H1 (cell line): ENCODE results near the gene ECE2. TPM values are rescaled to one million over a fixed set of nuclear protein-coding genes. Genes with fewer than 3 reads are reported as not detected.

Experiments used
- CTCF ChIA-PET: fragments of 300-600 bp; sonication (Branson Sonifier 250); formaldehyde crosslinking; loops from one replicate; lab custom pipeline; 2021; ENCODE audit not compliant: partially characterized antibody; lab: Charles Lee
- POLR2A ChIA-PET: fragments of 300-600 bp; sonication (Branson Sonifier 250); formaldehyde crosslinking; loops from one replicate; lab custom pipeline; 2021; ENCODE audit warnings: inconsistent platforms; ENCODE audit not compliant: partially characterized antibody; lab: Charles Lee
- DNase-seq, 2 experiments: peaks; one replicate each; pipeline versions ENCODE4 v3.0.0 to v3.0.0-alpha.2; 2010 to 2022; ENCODE audit warnings: low spot score in 2 of 2, low read depth in 1 of 2, mixed read lengths in 1 of 2
- FAIRE-seq: peaks from 2 replicates; lab custom pipeline; 2011; peaks lifted over from hg19 to GRCh38; lab: Jason Lieb, UNC
- H2AFZ ChIP-seq: 2 replicates; pipeline ENCODE4 v1.8.1; 2012; ENCODE audit warnings: low read length, inconsistent platforms
- H2AK5ac ChIP-seq: 2 replicates; pipeline ENCODE4 v1.6.1; 2013; ENCODE audit warnings: low read depth, low read length
- H2BK120ac ChIP-seq: replicated peaks from 2 replicates; pipeline ENCODE3; 2013; ENCODE audit warnings: low read depth, low read length, inconsistent platforms
- H2BK12ac ChIP-seq: 2 replicates; pipeline ENCODE4 v1.6.1; 2013; ENCODE audit warnings: low read depth, low read length
- H2BK15ac ChIP-seq: 2 replicates; pipeline ENCODE4 v1.6.1; 2013; ENCODE audit warnings: low read length
- H2BK20ac ChIP-seq: 2 replicates; pipeline ENCODE4 v1.6.1; 2013; ENCODE audit warnings: low read length
- H2BK5ac ChIP-seq: 2 replicates; pipeline ENCODE4 v1.6.1; 2013; ENCODE audit warnings: low read depth, low read length
- H3K14ac ChIP-seq: 2 replicates; pipeline ENCODE4 v1.6.1; 2013; ENCODE audit warnings: inconsistent platforms; ENCODE audit not compliant: insufficient read length
- H3K18ac ChIP-seq: 2 replicates; pipeline ENCODE4 v1.6.1; 2013; ENCODE audit warnings: low read length; ENCODE audit errors: extremely low read depth
- H3K23ac ChIP-seq: 2 replicates; pipeline ENCODE4 v1.6.1; 2013; ENCODE audit warnings: inconsistent platforms; ENCODE audit not compliant: insufficient read length
- H3K23me2 ChIP-seq: 2 replicates; pipeline ENCODE4 v1.6.1; 2013; ENCODE audit warnings: low read depth, low read length
- H3K27ac ChIP-seq: 2 replicates; pipeline ENCODE4 v1.6.1; 2011; ENCODE audit warnings: low read depth, low read length, inconsistent platforms
- H3K27me3 ChIP-seq, 4 experiments: replicated peaks in 1 of 4; 1 replicate in 1 of 4; 2 replicates in 3 of 4; pipeline versions ENCODE4 v1.6.1 to v1.8.1; 2011 to 2013; ENCODE audit warnings: low read length in 3 of 4, mild to moderate bottlenecking in 3 of 4, inconsistent platforms in 2 of 4, mixed read lengths in 2 of 4, moderate library complexity in 1 of 4; ENCODE audit not compliant: control insufficient read depth in 3 of 4, insufficient read depth in 3 of 4; ENCODE audit errors: extremely low read depth in 1 of 4
- H3K36me3 ChIP-seq, 4 experiments: 2 replicates each; pipeline versions ENCODE4 v1.6.1 to v1.8.1; 2011 to 2013; ENCODE audit warnings: mild to moderate bottlenecking in 4 of 4, low read length in 3 of 4, moderate library complexity in 2 of 4, control low read depth in 1 of 4, inconsistent platforms in 1 of 4; ENCODE audit not compliant: insufficient read depth in 4 of 4, control insufficient read depth in 2 of 4
- H3K4ac ChIP-seq: replicated peaks from 2 replicates; pipeline ENCODE3; 2013; ENCODE audit warnings: low read length, low read depth, mixed read lengths, inconsistent platforms; ENCODE audit not compliant: insufficient read length
- H3K4me1 ChIP-seq, 4 experiments: replicated peaks in 1 of 4; 1 replicate in 1 of 4; 2 replicates in 3 of 4; pipeline versions ENCODE4 v1.6.1 to v1.8.1; 2011 to 2013; ENCODE audit warnings: low read length in 3 of 4, inconsistent platforms in 2 of 4, mixed read lengths in 1 of 4; ENCODE audit not compliant: insufficient read depth in 4 of 4, control insufficient read depth in 3 of 4
- H3K4me2 ChIP-seq, 2 experiments: 2 replicates each; pipeline versions ENCODE4 v1.6.1 to v1.8.1; 2011 to 2013; ENCODE audit warnings: low read depth in 2 of 2, low read length in 2 of 2, control low read depth in 1 of 2, inconsistent platforms in 1 of 2, mild to moderate bottlenecking in 1 of 2; ENCODE audit not compliant: insufficient read depth in 1 of 2
- H3K4me3 ChIP-seq, 4 experiments: fragments of 200-600, 300-600 bp in 1 of 4; sonication (generic), shearing (Covaris generic), sonication (Bioruptor Twin) in 1 of 4; 2 replicates each; pipeline versions ENCODE4 v1.5.1 to v1.8.1; 2011 to 2016; ENCODE audit warnings: low read length in 4 of 4, low read depth in 3 of 4, control low read depth in 2 of 4, inconsistent platforms in 2 of 4, mild to moderate bottlenecking in 2 of 4, mixed read lengths in 1 of 4, moderate library complexity in 1 of 4; ENCODE audit not compliant: insufficient read depth in 2 of 4; ENCODE audit errors: extremely low read depth in 1 of 4
- H3K56ac ChIP-seq: replicated peaks from 2 replicates; pipeline ENCODE3; 2013; ENCODE audit warnings: low read depth, mild to moderate bottlenecking, mixed read lengths, low read length, inconsistent platforms; ENCODE audit not compliant: insufficient read length
- H3K79me1 ChIP-seq: 2 replicates; pipeline ENCODE4 v1.6.1; 2013; ENCODE audit warnings: low read depth, low read length, control low read depth
- H3K79me2 ChIP-seq, 2 experiments: 2 replicates each; pipeline versions ENCODE4 v1.6.1 to v1.8.1; 2012 to 2013; ENCODE audit warnings: low read length in 2 of 2, mild to moderate bottlenecking in 2 of 2, inconsistent platforms in 1 of 2; ENCODE audit not compliant: insufficient read depth in 2 of 2, control insufficient read depth in 1 of 2
- H3K9ac ChIP-seq, 4 experiments: replicated peaks in 1 of 4; 1 replicate in 1 of 4; 2 replicates in 3 of 4; pipeline versions ENCODE4 v1.6.1 to v1.8.1; 2011 to 2013; ENCODE audit warnings: low read depth in 3 of 4, low read length in 3 of 4, control low read depth in 2 of 4, mild to moderate bottlenecking in 2 of 4, moderate library complexity in 2 of 4, inconsistent platforms in 1 of 4; ENCODE audit errors: extremely low read depth in 1 of 4
- H3K9me3 ChIP-seq, 2 experiments: 2 replicates each; pipeline versions ENCODE4 v1.6.1 to v1.8.1; 2012 to 2013; ENCODE audit warnings: mild to moderate bottlenecking in 2 of 2, moderate library complexity in 2 of 2, control low read depth in 1 of 2, inconsistent platforms in 1 of 2, low read depth in 1 of 2, low read length in 1 of 2, mixed read lengths in 1 of 2; ENCODE audit not compliant: insufficient read depth in 2 of 2
- H4K20me1 ChIP-seq, 2 experiments: replicated peaks in 1 of 2; 2 replicates each; pipeline versions ENCODE3 to v1.8.1; 2011 to 2013; ENCODE audit warnings: inconsistent platforms in 2 of 2, low read length in 2 of 2, mild to moderate bottlenecking in 1 of 2; ENCODE audit not compliant: insufficient read depth in 2 of 2, control insufficient read depth in 1 of 2
- H4K5ac ChIP-seq: 2 replicates; pipeline ENCODE4 v1.6.1; 2013; ENCODE audit warnings: low read length, low read depth, mixed read lengths, inconsistent platforms; ENCODE audit not compliant: insufficient read length
- H4K8ac ChIP-seq: 2 replicates; pipeline ENCODE4 v1.8.0; 2013; ENCODE audit warnings: mild to moderate bottlenecking, moderate library complexity, low read length, inconsistent platforms; ENCODE audit not compliant: insufficient read depth; ENCODE audit errors: extremely low read depth
- H4K91ac ChIP-seq: replicated peaks from 2 replicates; pipeline ENCODE3; 2013; ENCODE audit warnings: low read length, mixed read lengths, inconsistent platforms; ENCODE audit not compliant: insufficient read length
- HDAC2 ChIP-seq, 2 experiments: fragments of 300-600 bp in 1 of 2; sonication (generic) in 1 of 2; IDR thresholded peaks; 2 replicates each; pipeline ENCODE4 v1.6.1; 2011 to 2012; ENCODE audit warnings: low read depth in 2 of 2, low read length in 2 of 2, mild to moderate bottlenecking in 2 of 2, moderate library complexity in 2 of 2, borderline replicate concordance in 1 of 2, inconsistent platforms in 1 of 2
- RAD21 ChIP-seq, 2 experiments: IDR thresholded peaks in 1 of 2; conservative IDR thresholded peaks in 1 of 2; 2 replicates each; pipeline ENCODE4 v1.6.1; 2011; ENCODE audit warnings: low read depth in 2 of 2, low read length in 2 of 2, improper control_type of control experiment in 1 of 2, inconsistent platforms in 1 of 2, mild to moderate bottlenecking in 1 of 2, moderate library complexity in 1 of 2
- SIN3A ChIP-seq, 2 experiments: IDR thresholded peaks in 1 of 2; conservative IDR thresholded peaks in 1 of 2; 2 replicates each; pipeline ENCODE4 v1.6.1; 2011 to 2012; ENCODE audit warnings: low read length in 2 of 2, improper control_type of control experiment in 1 of 2, low read depth in 1 of 2, mild to moderate bottlenecking in 1 of 2
- SP1 ChIP-seq: IDR thresholded peaks from 2 replicates; pipeline ENCODE4 v1.6.1; 2011; ENCODE audit warnings: low read depth, low read length
- TAF1 ChIP-seq: IDR thresholded peaks from 2 replicates; pipeline ENCODE4 v1.6.1; 2011; ENCODE audit warnings: mild to moderate bottlenecking, low read depth, low read length
- TCF12 ChIP-seq: IDR thresholded peaks from 2 replicates; pipeline ENCODE4 v1.6.1; 2011; ENCODE audit warnings: low read depth, mild to moderate bottlenecking, low read length
- WGBS, 2 experiments: shearing (Covaris generic) in 1 of 2; methylation state at CpG; one replicate each; pipeline versions ENCODE4 v1.1.6 to v1.1.7; 2013 to 2015; ENCODE audit warnings: low lambda C conversion rate in 2 of 2, mixed read lengths in 2 of 2, inconsistent platforms in 1 of 2, low coverage in 1 of 2, missing lambda C conversion rate in 1 of 2; ENCODE audit not compliant: insufficient replicate concordance in 2 of 2, insufficient coverage in 1 of 2, insufficient read length in 1 of 2; ENCODE audit errors: extremely low coverage in 1 of 2, missing lambda C conversion rate in 1 of 2; 5-methylcytosine and 5-hydroxymethylcytosine counted together
- polyA plus RNA-seq, 7 experiments: library from polyadenylated mRNA; depleted of rRNA in 3 of 7; stranded (reverse) in 5 of 7; unstranded in 2 of 7; fragments of >200 nt in 5 of 7; fragments of 200-250 nt in 2 of 7; gene quantifications; 1 replicate in 5 of 7; 2 replicates in 1 of 7; 4 replicates in 1 of 7; pipeline versions ENCODE4 v1.2.1 to v1.2.3, GENCODE V29; 2011 to 2013; ENCODE audit warnings: missing spikeins in 2 of 7, mixed read lengths in 2 of 7
- total RNA-seq: library from RNA; stranded (reverse); fragmentation: NEBNext Ultra II Directional; extraction: Animal tissue kit (Norgen Biotek cat#: 25700); gene quantifications from 2 replicates; pipeline ENCODE4 v1.2.1, GENCODE V29; 2021
- TF ChIP-seq, protein P1 (sequence below), 3 experiments: IDR thresholded peaks; 1 replicate in 2 of 3; 2 replicates in 1 of 3; pipeline versions ENCODE4 v1.5.1 to v1.6.1; 2011; ENCODE audit warnings: low read length in 3 of 3, mild to moderate bottlenecking in 3 of 3, inconsistent platforms in 2 of 3, low read depth in 1 of 3, moderate library complexity in 1 of 3; ENCODE audit not compliant: insufficient read depth in 1 of 3; ENCODE audit errors: control extremely low read depth in 1 of 3
- TF ChIP-seq, protein P2 (sequence below): IDR thresholded peaks from 2 replicates; pipeline ENCODE4 v1.6.1; 2012; ENCODE audit warnings: inconsistent platforms

ECE2 gene
- total and polyA plus RNA-seq, 2 of the 8 experiments (the other 6 are each of a cell fraction or from before 2014, with no cell fraction given): 0.44 to 0.86 TPM

- Histone ChIP-seq H3K23me2 (no peaks in the 10 kb centered on the region), H4K91ac (no peak overlapping the region), H3K27ac (no peak overlapping the region), H3K4me2 (no peak overlapping the region), H3K9me3 (no peaks in the 10 kb centered on the region), H3K4me1 (peaks cover 0 to 2% (median 0%) of the 10 kb centered on the region in 4 experiments; a peak in 2 of 7 replicates), H2AK5ac (no peak overlapping the region), H4K8ac (no peak overlapping the region), H3K9ac (no peak overlapping the region), H3K23ac (no peak overlapping the region), H3K79me1 (no peaks in the 10 kb centered on the region), H3K18ac (no peak overlapping the region), H2BK15ac (no peak overlapping the region), H2BK5ac (no peak overlapping the region), H3K79me2 (no peaks in the 10 kb centered on the region), H2BK12ac (no peak overlapping the region), H3K27me3 (no peaks in the 10 kb centered on the region), H2BK120ac (no peak overlapping the region), H3K4me3 (no peak overlapping the region), H3K14ac (no peak overlapping the region), H3K36me3 (no peaks in the 10 kb centered on the region), H3K56ac (no peak overlapping the region), H4K5ac (no peak overlapping the region), H2AFZ (no peak overlapping the region), H3K4ac (no peak overlapping the region), H4K20me1 (no peaks in the 10 kb centered on the region), H2BK20ac (no peak overlapping the region)
- peak; percentile 82 for FAIRE-seq
- peak in 1 of 2 experiments; percentile 70 for DNase-seq
- 0 out of 2 replicates have a peak, but pooled peaks have one; percentile 22 for TF ChIP-seq TCF12
- TF ChIP-seq, protein P1, sequence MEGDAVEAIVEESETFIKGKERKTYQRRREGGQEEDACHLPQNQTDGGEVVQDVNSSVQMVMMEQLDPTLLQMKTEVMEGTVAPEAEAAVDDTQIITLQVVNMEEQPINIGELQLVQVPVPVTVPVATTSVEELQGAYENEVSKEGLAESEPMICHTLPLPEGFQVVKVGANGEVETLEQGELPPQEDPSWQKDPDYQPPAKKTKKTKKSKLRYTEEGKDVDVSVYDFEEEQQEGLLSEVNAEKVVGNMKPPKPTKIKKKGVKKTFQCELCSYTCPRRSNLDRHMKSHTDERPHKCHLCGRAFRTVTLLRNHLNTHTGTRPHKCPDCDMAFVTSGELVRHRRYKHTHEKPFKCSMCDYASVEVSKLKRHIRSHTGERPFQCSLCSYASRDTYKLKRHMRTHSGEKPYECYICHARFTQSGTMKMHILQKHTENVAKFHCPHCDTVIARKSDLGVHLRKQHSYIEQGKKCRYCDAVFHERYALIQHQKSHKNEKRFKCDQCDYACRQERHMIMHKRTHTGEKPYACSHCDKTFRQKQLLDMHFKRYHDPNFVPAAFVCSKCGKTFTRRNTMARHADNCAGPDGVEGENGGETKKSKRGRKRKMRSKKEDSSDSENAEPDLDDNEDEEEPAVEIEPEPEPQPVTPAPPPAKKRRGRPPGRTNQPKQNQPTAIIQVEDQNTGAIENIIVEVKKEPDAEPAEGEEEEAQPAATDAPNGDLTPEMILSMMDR (IDR thresholded peaks at IDR 0.05; ENCODE audit: control extremely low read depth in 1 of 3, insufficient read depth in 1 of 3, low read depth in 1 of 3, low read length in 3 of 3): peak; percentile 58 to 91 (median 83)
- TF ChIP-seq HDAC2 (IDR thresholded peaks at IDR 0.05; ENCODE audit: borderline replicate concordance in 1 of 2, low read depth in 2 of 2, low read length in 2 of 2): no peak
- TF ChIP-seq, protein P2, sequence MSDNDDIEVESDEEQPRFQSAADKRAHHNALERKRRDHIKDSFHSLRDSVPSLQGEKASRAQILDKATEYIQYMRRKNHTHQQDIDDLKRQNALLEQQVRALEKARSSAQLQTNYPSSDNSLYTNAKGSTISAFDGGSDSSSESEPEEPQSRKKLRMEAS: 0 out of 2 replicates have a peak, but pooled peaks have one; percentile 22
- TF ChIP-seq SIN3A (conservative IDR thresholded peaks at IDR 0.05 in 1 of 2, IDR thresholded peaks at IDR 0.05 in 1 of 2; ENCODE audit: low read depth in 1 of 2, low read length in 2 of 2): peak; percentile 75 to 81; a peak in 3 of 4 replicates
- TF ChIP-seq SP1: 0 out of 2 replicates have a peak, but pooled peaks have one; percentile 37
- peak; percentile 88 to 94 for TF ChIP-seq RAD21 (IDR thresholded peaks at IDR 0.05 in 1 of 2, conservative IDR thresholded peaks at IDR 0.05 in 1 of 2; ENCODE audit: low read depth in 2 of 2, low read length in 2 of 2)
- no peak for TF ChIP-seq TAF1
- WGBS, 2 experiments: 10% methylated on average over 4 of the region's 4 CpGs; no CpG with 5 or more reads in 1 of the 2 experiments
- POLR2A ChIA-PET: interaction anchor here (1.0 to 1.7 kb wide), 2 partner anchors 35 to 128 kb away, joined by 3 to 4 read pairs; no protein-coding TSS in a partner anchor
- CTCF ChIA-PET: interaction anchor here (0.6 to 6.0 kb wide), 31 partner anchors 10 to 400 kb away, joined by 3 to 47 read pairs (median 4); partner anchors contain the start of genes ABCF3, CAMK2N2, EEF1AKMT4 and PARL
These were observed 8.9 kb downstream of the ECE2 start for GRCh38 chr3:184284696-184285095.
